NCI-H1105 treated with DMSO at 0.1 percent for 48 hours (cell line): Measurements from ENCODE around the gene KIF27.
"Not testable (repeated sequence)": the region's sequence is repeated elsewhere in the genome, so short reads cannot be mapped to it uniquely, and the experiment has no call there.

Experiments
- DNase-seq: peaks from one replicate; lab custom pipeline; 2025; lab: John Stamatoyannopoulos, UW

Gene KIF27

GRCh38 chr9:83920927-83921707 is at the start of gene KIF27:
KIF27 (minus strand) TSS chr9:83921432; CDS start chr9:83915591, 5,841 bp downstream.
- peak; percentile 90 for DNase-seq

GRCh38 chr9:83969602-83970001 is 48.4 kb upstream of the KIF27 start:
- DNase-seq: no peak

GRCh38 chr9:83967073-83967472 is 45.8 kb upstream of the KIF27 start:
- no peak for DNase-seq

- no peak for DNase-seq
Measured at GRCh38 chr9:83966209-83966582, 45.0 kb upstream of the KIF27 start.

- DNase-seq: peak; percentile 34
Measured at GRCh38 chr9:83965350-83966208, 44.3 kb upstream of the KIF27 start.

GRCh38 chr9:83964973-83965349 is 43.7 kb upstream of the KIF27 start:
- no peak for DNase-seq

- DNase-seq: no peak
Measured at GRCh38 chr9:83962165-83962564, 40.9 kb upstream of the KIF27 start.

GRCh38 chr9:83960991-83961390 is 39.8 kb upstream of the KIF27 start:
- no peak for DNase-seq

- no peak for DNase-seq
Measured at GRCh38 chr9:83959061-83959460, 37.8 kb upstream of the KIF27 start.

- DNase-seq: no peak
Measured at GRCh38 chr9:83957248-83957513, 35.9 kb upstream of the KIF27 start.

GRCh38 chr9:83956436-83957247 is 35.4 kb upstream of the KIF27 start:
- peak; percentile 70 for DNase-seq

GRCh38 chr9:83956086-83956435 is 34.8 kb upstream of the KIF27 start:
- DNase-seq: peak; percentile 31

- DNase-seq: not testable (repeated sequence)
Measured at GRCh38 chr9:83948096-83948495, 26.9 kb upstream of the KIF27 start.

GRCh38 chr9:83940590-83941303 is 19.5 kb upstream of the KIF27 start:
- DNase-seq: no peak

- DNase-seq: peak; percentile 54
Measured at GRCh38 chr9:83937861-83938455, 16.7 kb upstream of the KIF27 start.

GRCh38 chr9:83936523-83936922 is 15.3 kb upstream of the KIF27 start:
- DNase-seq: no peak

GRCh38 chr9:83935276-83935935 is 14.2 kb upstream of the KIF27 start:
- peak; percentile 70 for DNase-seq

GRCh38 chr9:83934569-83935275 is 13.5 kb upstream of the KIF27 start:
- DNase-seq: no peak

GRCh38 chr9:83933790-83934189 is 12.6 kb upstream of the KIF27 start:
- DNase-seq: no peak

GRCh38 chr9:83932851-83933250 is 11.6 kb upstream of the KIF27 start:
- no peak for DNase-seq
